ENCODE measurements around the gene NOTCH2.
A peak's percentile ranks its signal among the peaks of the same experiment; 100 is the strongest.

Gene NOTCH2

DNA sequence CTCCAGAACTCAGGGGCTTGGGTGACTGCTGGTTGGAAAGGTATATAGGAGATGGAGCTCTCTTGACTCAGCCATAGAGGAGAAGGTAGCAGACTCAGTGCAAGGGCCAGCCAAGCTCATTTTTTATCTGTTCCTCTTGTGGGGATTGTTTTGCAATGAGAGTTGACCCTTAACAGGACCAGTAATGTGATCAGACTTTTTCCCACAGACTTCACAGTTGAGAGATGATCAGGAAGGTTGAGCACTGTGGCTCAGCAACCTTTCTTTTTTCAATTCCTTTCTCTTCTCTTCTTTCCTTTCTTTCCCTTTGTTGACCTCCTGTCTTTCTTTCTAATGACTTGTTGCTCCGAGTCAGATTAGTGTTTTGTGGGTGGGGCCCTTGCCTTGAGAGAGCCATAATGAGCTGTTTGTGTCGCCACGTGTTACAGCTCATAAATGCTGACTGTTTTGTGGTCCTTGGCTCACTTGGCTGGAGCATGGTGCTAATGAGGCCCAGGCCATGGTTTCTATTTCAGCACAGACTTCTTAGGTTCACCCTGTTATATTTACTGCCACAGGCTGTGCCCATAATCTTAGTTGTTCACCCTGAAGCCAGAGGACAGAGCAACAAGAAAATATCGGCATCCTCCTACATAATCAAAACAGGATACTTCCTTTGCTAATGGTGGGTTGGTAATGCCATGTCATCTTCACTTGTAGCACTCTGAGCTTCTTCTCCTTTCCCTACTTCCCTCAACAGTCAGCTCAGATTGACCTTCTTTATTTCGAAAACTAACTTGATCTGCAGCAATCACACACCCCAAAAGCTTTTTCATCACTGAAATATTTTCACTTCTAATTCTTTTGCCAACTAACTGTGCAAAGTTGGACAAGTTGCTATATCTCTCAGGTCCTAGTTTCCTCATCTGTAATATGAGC is 187.1 kb downstream of the NOTCH2 start:
- DNase-seq = no peak

DNA sequence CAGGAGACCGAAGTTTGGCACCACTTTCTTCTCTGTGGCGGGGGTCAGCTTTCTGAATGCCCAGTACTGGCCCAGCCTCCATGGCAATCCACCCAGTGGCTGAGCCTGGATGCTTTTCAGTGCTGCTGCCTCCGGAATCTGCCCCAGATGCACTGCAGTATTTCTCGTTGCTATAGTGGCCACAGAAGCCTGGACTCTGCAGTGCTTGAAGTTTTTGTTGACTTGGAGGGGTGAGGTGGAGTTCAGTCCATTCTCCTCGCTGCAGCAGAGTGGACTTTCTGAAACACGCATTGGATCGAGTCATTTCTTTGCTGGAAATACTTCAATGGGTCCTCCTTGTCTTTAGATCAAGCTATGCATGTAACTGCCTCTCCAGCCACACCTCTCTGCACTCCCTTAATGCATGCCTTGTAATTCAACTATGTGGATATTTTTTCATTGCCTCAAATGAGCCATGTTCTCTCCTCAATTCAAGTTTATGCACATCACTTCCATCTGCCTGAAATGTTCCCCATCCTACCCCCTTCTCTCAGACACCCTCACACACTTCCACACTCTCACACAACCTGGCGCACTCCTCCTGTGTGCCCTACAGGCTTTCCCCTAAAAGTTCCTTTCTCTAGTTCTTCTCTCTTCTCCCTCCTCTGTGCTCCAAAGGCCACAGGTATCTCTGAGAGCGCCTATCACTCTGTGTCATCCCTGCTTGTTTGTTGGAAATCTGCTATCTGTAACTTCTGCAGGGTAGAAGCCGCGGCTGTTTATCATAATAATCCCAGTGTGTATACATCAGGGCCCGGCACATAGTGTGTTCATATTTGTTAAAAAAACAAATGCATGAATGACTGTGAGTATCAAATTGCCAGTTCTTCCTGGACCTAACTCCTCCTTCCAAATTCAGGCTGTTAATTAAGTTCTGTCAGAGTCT is 189.7 kb downstream of the NOTCH2 start:
- DNase-seq = peak in 13 of 58 donors; percentile 4 to 52 (median 17)

DNA sequence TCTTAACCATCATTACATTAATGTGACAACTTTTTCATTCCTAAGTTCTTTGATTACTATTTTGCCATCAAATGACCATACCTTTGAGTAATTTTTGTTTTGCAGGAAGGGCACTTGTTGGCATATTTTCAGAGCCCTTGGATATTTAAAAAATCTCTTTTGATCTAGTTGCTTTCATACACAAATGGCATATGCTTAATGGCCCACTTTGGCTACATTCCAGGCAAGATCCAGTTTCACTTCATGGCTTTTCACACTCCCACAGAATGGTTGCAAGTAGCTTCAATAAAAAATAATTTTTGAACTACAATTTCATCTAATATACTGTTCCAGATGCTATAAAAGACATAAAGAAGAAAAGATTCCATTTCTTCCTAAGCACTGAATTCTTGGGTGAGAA is 191.3 kb downstream of the NOTCH2 start:
- DNase-seq = no peak

DNA sequence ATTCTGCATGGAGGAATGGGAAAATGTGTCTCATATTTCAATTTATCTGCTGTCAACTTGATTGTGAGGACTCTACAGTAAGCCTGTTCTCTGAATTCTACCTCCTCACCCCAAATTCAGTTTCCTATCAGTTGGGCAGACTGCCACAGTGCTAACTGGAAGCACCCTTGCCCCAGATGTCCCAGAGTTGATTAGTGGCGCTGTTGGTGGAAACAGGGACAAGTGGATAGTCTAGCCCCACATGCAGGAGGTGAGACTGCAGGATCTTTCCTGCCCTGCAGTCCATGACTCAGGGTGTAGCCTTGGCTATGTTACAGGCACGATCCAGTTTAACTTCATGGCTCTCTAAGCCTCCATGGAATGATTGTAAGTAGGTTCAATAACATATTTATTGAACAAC is 195.3 kb downstream of the NOTCH2 start:
- no peak for DNase-seq

DNA sequence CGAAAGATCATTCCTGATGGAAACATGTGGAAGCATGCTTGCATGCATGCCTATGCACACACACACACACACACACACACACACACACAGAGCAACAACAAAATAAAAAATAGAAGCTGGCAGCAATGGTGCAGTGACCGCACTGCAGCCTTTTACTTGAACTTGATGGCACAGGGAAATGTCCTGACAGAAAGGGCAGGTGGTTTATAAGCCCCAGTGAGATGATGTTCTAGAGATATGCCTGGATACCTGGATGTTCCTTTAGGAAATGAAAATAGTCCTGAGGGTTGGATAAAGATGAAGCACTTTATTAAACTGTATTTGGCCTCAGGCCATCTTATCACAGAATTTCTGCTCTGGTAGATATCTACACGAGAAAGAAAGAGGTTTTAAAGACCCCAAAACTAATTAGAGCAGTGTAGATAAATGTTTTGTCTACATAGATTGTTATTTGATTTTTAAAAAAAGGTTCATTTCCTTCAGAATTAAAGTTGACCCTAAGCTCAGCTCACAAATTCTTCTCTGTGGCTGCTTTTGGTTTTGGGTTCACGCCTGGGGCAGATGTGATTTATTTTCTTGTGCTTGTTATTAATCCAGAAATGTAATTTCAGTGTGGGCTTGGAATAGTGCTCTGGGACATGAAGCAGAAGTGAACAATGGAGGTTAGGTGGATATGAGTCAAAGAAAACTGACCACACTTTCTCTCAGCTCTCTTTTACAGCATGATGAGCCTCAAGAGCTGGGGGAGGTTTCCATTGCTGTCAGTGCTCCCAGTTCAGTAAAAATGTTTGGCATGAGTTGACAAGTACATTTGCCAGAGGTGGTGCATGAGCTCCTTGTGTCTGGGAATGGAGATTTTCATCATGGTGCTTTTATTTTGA is 196.1 kb downstream of the NOTCH2 start:
- peak in 2 of 58 donors; percentile 3 to 12 for DNase-seq

DNA sequence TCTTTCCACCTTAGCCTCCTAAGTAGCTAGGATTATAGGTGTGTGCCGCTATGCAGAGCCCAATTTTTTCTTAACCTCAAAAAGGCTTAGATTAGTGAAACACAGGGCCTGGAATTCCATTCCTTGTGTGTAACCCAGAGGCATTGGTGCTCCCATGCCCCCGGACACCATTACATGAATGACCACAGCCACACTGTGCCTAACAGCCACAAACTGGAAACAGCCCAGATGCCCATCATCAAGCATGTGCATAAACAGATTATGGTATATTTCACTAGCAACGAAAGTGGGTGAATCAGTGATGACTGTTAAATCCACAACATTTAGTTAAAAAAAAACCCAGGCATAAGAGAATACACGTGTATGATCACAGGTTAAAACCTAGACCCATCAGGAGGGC is 197.6 kb downstream of the NOTCH2 start:
- DNase-seq = no peak

DNA sequence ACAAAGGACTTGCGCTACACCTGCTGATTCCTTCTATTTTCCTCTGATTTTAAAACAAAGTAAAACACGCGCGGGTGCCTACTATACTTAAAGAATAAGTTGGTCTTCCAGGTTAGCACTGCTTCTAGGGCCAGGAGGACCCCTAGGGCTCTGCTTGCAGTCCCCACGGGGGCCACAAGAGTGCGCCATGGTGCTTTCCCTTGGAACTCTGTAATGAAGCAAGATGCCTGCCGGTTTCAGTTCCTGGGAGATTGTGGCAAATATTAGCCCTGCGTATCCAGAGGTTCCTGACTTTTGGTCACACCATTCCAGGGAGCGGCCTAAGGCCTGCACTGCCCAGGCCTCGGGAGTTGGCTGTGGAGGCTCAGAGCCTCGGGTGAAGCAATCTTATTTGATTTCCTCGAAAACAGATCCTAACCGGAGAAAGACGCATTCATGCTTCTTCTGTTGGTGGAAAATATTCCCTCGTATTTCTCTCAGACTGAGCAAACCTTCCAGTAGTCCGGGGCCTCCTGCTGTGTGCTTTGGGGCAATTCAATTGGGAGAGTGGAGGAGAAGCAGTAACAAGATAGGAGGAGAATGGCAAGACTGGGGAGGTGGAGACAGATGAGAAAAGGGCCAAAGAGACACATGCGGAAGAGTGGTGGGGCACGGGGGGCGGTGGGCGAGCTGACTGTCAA is 198.4 kb downstream of the NOTCH2 start:
- DNase-seq = peak in 55 of 58 donors; percentile 6 to 84 (median 43)

DNA sequence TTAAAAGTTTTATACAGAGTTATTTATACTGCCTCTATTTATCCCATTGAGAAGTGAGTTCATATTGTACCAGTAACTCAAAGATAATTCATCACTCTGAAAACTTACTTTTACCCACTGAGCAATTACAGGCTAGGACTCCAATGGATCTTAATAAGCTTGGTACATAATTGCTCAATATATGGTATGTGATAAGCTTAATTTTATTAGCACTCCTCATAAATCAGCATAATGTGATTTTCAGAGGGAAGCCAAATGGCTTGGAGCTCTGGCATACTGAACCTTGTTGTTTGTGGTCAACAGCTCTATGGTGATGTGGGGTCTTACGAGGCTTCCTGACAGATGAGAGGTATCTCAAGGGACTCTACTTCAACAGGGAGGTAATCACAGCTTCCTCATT is 199.5 kb downstream of the NOTCH2 start:
- no peak for DNase-seq

DNA sequence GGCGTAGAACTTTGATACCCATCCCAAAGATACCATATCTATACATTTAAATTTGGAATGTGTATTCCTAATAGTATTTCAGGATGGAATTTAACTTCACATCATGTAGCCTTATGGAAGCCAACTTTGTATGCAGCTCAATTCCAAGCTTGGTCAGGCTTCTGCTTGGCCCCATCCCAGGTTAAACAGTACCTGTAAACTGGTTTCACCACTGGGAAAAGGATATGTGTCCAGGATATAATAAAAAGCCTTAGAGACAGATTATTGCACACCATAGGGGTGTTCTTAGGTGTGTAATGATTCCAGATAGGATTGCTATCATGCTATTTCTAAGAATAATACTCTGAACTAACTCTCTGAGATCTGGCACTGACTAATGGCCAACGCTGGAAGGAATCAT is 201.3 kb downstream of the NOTCH2 start:
- DNase-seq = no peak

DNA sequence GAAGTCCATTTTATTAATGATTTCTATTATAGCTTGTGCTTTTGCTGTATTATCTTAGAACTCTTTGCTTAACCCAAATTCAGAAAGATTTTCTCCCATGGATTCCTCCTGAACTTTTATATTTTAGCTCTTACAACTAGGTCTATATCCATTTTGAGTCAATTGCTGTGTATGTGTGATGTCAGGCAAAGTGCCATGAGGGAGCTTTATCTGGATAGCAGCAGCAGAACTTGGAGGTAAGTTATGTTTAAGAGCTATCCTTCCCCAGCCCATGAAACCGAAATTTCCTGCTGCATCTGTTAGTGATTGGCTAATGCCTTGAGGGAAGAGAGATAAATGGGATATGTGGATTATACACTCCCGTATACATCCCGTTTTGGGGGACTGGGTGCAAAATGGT is 203.0 kb downstream of the NOTCH2 start:
- no peak for DNase-seq

DNA sequence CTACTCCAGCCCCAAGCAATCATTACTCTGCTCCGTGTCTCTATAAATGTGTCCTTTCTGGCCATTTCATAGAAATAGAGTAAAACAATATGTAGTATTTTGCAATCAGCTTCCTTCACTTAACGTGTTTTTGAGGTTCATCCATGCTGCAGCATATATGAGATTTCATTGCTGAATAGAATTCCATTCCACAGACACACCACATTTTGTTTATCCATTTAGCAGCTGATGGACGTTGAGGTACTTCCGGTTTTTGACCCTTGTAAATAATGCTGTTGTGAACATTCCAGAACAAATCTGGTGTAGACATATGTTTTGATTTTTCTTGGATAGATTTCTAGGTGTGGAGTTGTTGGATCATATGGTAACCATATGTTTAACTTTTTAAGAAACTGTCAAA is 203.8 kb downstream of the NOTCH2 start:
- no peak for DNase-seq

DNA sequence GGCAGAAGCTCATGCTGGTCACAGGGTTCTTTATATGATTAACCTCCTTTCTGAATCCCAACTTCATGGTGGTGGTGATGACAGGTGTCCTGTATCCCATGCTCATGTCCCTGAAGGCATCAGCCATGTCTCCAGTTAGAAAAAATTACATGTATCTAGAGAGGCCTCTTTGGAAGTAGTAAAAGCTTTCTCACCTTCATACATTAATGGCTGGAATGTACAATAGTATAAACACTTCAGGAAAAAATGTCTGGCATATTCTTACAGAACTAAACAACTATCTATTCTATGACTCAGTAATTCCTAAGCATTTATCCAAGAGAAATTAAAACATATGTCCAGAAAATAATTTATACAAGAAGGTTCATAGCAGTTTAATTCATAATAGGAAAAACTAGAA is 207.2 kb downstream of the NOTCH2 start:
- DNase-seq = no peak

Measured in anterior cingulate cortex (tissue), 58 donors.